HG03139 (cell line): Measurements from ENCODE around the gene DMGDH.

Experiments used
- ATAC-seq: cut with Tn5 transposase; IDR thresholded peaks from one replicate; pipeline ENCODE4 v1.9.1; 2021; ENCODE audit not compliant: unreplicated experiment

Gene DMGDH

GRCh38 chr5:78979909-78980308, 89.6 kb downstream of the DMGDH start:
- ATAC-seq = no peak

DNA sequence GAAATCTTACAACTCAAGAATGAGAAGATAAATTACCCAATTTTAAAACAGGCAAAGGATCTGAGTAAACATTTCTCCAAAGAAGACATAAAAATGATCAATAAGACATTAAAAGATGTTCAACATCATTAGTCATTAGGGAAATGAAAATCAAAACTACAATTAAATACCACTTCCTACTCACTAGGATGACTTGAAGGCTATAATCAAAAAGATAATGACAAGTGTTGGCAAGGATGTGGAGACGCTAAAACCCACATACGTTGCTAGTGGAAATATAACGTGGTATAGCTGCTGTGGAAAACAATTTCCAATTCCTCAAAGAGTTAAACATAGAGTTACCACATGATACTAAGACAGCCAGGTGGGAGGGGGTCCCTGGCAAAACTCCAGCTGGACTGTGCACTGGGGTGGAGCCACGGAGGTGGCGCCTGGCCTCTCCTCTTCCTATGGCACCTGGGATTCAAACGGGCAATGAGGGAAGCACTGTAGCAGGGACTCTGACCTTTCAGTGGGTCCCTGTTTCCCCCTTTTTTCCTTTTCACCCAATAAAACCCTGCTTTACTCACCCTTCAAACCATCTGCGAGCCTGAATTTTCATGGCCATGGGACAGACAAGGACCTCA, 90.2 kb downstream of the DMGDH start:
- no peak for ATAC-seq

DNA sequence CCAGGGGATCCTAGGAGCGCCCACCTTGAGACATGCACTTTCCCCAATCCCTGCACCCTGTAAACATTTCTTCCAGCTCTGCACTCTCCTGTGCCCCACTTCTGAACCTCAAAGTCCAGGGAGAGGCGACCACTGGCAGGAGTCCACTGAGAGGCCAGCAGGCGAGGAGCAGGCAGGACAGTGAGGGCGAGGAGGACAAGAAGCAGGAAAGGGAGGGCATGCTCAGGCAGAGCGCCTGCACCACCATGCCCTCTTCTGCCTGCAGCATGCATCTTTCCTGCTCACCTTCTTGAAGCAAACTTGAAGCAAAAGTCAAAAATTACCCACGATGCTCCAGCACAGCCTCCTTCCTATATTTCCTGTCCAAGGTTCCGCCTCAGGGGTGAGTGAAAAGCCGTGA, 94.4 kb downstream of the DMGDH start:
- no peak for ATAC-seq

DNA sequence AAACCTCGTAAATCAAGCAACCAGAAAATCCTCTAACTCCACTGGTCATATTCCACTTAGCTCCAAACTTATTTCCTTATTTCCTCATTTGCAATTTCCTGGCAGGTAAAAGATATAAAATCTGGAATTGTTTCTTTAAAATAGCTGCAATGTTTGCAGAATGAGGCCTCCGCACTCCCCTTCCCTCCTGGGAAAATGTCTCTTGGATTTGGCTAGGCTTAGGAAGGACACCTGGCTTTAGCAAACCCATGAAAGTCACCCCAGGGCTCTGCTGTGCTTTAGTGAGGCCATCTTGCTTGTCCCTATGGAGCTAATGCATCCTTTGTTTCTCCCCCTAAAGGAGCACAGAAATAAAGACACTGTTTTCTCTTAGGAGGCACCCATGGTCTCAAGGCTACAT, 94.9 kb downstream of the DMGDH start:
- no peak for ATAC-seq

GRCh38 chr5:78974011-78974410, 95.5 kb downstream of the DMGDH start:
- ATAC-seq = no peak

DNA sequence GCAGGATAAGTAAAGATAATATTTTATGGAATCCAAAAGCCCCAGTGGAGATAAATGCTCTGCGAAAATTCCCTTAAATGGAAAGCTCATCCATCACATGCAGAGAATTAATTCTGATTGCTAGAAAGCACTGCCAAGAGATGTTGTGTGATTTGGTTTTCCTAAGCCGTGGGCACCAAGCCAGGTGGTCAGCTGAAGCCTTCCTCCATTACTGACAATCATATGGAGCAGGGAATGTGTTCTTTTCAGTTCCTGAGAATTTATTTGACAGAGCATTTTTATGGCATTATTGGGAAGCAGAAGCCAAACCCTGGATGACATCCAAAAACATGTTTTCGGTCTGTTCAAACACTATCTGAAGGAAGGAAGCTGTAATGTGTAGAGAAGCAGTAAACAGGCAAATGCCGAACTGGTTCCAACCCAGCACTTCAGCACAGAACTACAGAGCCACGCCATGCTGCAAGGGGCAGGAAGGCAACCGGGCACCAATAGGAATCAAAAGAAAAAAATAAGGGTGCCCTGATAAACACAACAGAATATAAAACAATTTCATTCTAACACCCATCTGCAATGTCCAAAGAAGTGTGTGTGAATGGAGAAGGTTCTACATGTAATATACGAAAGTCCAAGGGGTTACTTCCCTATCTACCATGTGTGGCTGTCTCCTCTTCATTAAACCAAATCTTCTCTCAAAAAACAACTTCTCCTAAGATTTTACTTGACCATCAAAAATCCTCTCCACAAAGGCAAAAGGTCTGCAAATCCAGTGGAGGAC, 96.6 kb downstream of the DMGDH start:
- ATAC-seq = no peak

DNA sequence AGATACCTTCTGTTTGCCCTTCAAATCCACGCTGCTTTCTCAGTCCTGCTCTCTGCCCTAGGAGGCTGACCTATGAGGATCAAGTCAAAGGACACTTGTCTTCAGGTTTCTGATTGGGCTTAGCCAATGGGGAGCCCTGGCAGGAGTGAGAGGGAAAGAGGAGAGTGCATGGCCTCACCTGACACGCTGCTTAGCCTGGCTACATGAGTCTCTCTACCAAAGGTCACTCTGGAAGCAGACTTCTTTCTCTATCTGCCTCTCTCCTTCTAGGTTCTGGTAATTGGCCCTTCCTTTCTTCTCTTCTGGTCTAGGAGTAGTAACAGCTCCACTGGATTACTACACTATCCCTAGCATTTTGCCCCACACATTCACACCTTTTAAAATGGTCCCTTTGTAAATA, 97.5 kb downstream of the DMGDH start:
- ATAC-seq = no peak

DNA sequence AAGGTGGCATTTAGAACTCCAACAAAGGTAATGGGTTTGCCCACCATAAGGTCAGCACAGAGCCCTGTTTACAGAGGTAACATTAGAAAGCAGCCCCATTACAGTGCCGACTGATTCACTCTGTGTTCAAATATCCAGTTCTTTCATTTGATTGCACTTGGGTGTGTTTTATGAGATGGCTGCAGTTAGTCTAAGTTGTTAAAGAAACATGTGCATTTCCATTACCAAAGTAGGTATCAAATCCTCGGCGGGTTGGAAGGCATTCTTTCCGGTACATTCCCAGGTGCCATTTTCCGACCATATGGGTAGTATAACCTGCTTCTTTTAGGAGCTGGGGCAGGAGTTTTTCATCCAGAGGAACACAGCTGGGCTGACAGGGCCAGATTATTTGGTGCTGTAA, 100.7 kb downstream of the DMGDH start:
- ATAC-seq = no peak

GRCh38 chr5:78964889-78965288, 104.6 kb downstream of the DMGDH start:
- ATAC-seq = no peak

GRCh38 chr5:78961743-78962142, 107.7 kb downstream of the DMGDH start:
- ATAC-seq = no peak

DNA sequence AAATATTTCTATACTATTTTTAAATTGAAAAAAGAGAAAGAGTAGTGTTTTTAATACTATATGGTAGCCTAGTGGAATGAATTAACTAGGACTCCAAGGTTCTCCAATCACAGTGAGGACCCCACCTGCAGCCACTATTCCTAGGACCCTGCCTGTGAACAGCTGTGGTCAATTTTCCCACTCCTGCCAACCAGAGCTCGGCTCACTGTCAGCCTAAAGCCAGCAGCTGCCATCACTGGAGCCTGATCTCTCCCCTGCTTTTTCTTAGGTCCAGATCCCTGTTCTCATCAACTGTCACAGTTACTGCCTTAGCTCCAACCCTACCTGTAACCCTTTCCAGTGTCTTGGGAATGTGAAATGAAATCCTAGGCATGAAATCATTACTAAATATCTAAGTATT, 109.7 kb downstream of the DMGDH start:
- no peak for ATAC-seq

GRCh38 chr5:78958672-78959445, 110.6 kb downstream of the DMGDH start:
- no peak for ATAC-seq

GRCh38 chr5:78956901-78957300, 112.6 kb downstream of the DMGDH start:
- ATAC-seq = no peak

DNA sequence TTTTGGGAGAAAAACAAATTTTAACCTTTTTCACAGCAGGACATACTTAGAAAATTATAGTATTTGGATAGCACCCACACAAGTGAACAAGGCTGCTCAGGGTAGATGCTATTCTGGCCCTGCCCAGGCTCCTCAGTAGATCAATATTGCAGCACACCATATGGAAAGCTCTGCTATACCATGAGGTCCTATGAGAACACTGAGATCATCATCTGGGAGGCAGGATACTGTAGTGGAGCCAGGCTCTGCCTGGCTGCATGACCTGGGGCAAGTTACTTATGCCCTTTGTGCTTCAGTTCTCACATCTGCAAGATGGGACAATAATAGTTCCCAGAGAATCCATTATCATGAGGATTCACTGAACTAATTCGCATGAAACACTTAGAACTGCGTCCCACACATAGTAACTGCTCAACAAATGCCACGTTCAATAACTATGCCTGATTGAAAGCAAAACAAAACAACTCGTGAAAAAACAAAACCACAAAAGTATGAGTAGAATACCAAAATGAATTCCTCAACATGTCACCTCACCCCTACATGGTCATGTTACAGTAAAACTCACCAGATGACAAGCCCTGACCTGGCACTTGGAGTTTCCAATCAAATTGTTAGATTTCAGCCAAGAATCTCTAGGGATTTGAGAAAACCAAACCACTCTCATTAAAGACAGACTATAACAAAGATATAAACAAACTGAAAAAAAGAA, 116.2 kb downstream of the DMGDH start:
- no peak for ATAC-seq
